ENCODE results near the gene DSE. TPM values are rescaled to one million over a fixed set of nuclear protein-coding genes. Genes with fewer than 3 reads are reported as not detected.

The DSE gene
- total RNA-seq, 1 experiment from 2014 or later = 5.4 TPM

DNA sequence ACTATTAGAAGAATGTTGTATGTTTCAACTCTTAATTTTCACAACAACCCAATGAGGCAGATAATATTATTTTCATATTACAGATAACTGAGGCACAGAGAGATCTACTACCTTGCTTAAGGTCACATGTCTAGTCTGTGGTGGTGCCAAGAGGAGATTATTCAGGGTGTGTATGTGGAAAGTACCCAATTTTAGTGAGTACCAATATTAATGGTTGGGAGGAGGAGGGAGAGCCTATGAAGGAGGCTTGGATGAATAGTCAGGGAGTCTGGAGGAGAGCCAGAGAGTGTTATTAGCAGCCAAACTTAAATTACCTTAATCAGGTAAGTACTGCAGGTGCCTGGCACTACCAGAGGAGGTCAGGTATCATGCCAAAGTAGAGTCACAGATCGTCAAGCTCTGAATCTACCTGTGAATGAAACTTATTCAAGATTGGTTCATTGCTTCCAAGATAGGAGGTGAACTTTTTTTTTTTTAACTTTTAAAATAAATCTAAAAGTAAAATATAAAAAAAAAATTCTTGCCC is 79.5 kb downstream of the DSE start:
- intact Hi-C loops (cut with micrococcal nuclease; ENCODE audit: unreplicated experiment) (no loop called here), in situ Hi-C loops (cut with HindIII; ENCODE audit: low pct_unique_long_range_greater_than_20kb, low sequenced_read_pairs) (no loop called here)
- no peaks in the 10 kb centered on the region for H3K9me3 ChIP-seq (ENCODE audit: control insufficient read depth, insufficient read depth, low read depth, low read length)
- no peak overlapping the region for H3K4me3 ChIP-seq (ENCODE audit: low read depth in 2 of 2, low read length in 2 of 2)
- H3K27me3 ChIP-seq (ENCODE audit: control insufficient read depth, insufficient read depth, low read length) = 0 out of 2 replicates have a peak, but pooled peaks cover 3% of the 10 kb centered on the region
- TF ChIP-seq POLR2AphosphoS5 (IDR thresholded peaks at IDR 0.05; ENCODE audit: low read depth, low read length) (no peak), SIN3A (IDR thresholded peaks at IDR 0.05; ENCODE audit: borderline replicate concordance, insufficient read depth, low read depth, low read length) (no peak), TCF7L2 (IDR thresholded peaks at IDR 0.05; ENCODE audit: low read depth, low read length) (no peak)
- TF ChIP-seq, protein P1, sequence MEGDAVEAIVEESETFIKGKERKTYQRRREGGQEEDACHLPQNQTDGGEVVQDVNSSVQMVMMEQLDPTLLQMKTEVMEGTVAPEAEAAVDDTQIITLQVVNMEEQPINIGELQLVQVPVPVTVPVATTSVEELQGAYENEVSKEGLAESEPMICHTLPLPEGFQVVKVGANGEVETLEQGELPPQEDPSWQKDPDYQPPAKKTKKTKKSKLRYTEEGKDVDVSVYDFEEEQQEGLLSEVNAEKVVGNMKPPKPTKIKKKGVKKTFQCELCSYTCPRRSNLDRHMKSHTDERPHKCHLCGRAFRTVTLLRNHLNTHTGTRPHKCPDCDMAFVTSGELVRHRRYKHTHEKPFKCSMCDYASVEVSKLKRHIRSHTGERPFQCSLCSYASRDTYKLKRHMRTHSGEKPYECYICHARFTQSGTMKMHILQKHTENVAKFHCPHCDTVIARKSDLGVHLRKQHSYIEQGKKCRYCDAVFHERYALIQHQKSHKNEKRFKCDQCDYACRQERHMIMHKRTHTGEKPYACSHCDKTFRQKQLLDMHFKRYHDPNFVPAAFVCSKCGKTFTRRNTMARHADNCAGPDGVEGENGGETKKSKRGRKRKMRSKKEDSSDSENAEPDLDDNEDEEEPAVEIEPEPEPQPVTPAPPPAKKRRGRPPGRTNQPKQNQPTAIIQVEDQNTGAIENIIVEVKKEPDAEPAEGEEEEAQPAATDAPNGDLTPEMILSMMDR (IDR thresholded peaks at IDR 0.05) = no peak
- TF ChIP-seq, protein P2, sequence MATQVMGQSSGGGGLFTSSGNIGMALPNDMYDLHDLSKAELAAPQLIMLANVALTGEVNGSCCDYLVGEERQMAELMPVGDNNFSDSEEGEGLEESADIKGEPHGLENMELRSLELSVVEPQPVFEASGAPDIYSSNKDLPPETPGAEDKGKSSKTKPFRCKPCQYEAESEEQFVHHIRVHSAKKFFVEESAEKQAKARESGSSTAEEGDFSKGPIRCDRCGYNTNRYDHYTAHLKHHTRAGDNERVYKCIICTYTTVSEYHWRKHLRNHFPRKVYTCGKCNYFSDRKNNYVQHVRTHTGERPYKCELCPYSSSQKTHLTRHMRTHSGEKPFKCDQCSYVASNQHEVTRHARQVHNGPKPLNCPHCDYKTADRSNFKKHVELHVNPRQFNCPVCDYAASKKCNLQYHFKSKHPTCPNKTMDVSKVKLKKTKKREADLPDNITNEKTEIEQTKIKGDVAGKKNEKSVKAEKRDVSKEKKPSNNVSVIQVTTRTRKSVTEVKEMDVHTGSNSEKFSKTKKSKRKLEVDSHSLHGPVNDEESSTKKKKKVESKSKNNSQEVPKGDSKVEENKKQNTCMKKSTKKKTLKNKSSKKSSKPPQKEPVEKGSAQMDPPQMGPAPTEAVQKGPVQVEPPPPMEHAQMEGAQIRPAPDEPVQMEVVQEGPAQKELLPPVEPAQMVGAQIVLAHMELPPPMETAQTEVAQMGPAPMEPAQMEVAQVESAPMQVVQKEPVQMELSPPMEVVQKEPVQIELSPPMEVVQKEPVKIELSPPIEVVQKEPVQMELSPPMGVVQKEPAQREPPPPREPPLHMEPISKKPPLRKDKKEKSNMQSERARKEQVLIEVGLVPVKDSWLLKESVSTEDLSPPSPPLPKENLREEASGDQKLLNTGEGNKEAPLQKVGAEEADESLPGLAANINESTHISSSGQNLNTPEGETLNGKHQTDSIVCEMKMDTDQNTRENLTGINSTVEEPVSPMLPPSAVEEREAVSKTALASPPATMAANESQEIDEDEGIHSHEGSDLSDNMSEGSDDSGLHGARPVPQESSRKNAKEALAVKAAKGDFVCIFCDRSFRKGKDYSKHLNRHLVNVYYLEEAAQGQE (IDR thresholded peaks at IDR 0.05; ENCODE audit: insufficient read depth in 1 of 2, low read depth in 2 of 2, low read length in 1 of 2) = no peak
- H3K27ac ChIP-seq (ENCODE audit: low read length) = no peak overlapping the region
- H3K4me1 ChIP-seq (ENCODE audit: control insufficient read depth, insufficient read depth, low read length) = no peaks in the 10 kb centered on the region
- POLR2A ChIA-PET = no interaction called here
- DNase-seq (ENCODE audit: low read depth, low spot score) = no peak
- CTCF ChIA-PET = interaction anchor here (0.7 kb wide), 1 partner anchor 130 kb away, joined by 4 read pairs; no protein-coding TSS in a partner anchor
- BruUV-seq (replicated peaks) = no TSS peak
- H3K36me3 ChIP-seq (ENCODE audit: control insufficient read depth, insufficient read depth, low read length) = no peaks in the 10 kb centered on the region
- ATAC-seq = no peak

DNA sequence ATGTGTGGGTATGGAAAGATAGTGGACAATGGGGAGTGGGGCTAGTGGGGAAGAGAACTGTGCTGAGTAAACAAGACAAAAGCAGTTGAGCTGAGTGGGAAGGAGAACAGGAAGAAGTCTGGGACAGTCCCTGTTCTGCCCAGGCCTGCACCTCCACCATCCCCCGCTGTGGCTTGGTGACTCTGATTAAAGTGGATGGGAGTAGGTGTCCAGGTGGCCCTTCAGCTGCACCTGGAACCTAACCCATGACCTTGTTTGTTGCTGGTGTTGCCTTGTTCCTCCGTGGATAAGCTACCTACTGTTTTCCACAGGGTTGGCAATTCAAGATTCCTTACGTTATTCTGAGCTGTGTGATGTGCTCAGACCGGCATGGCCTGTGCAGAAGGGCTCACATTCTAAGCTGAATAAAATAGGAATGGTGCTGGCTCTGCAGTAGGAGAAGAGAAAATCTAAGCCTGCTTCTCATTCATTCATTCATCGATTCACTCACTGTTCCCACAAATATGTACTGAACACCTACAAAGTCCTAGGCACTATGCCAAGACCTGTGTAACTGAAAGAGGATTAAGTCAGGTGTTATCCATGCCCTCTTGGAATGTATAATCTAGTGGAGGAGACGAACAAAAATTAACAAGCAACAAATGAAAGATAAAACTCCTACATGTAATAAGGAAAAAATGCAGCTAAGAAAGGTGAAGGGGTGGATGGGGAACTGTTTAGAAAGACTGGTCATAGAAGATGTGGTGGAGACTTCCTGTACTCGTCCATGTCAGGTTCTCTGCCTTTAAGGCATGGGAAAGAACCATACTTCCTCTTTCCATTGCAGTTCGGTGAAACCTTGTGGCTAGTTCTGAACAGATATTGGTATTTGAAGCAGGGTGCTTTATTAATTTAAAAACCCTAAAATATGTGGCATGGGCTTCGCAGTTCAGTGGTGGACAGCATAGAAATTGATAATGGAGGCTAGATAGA is 80.3 kb downstream of the DSE start:
- Histone ChIP-seq H3K27ac (ENCODE audit: low read length) (no peak overlapping the region), H3K27me3 (ENCODE audit: control insufficient read depth, insufficient read depth, low read length) (peaks cover 7% of the 10 kb centered on the region; the same call in 1 of the 2 replicates), H3K36me3 (ENCODE audit: control insufficient read depth, insufficient read depth, low read length) (no peaks in the 10 kb centered on the region), H3K9me3 (ENCODE audit: control insufficient read depth, insufficient read depth, low read depth, low read length) (no peaks in the 10 kb centered on the region), H3K4me1 (ENCODE audit: control insufficient read depth, insufficient read depth, low read length) (no peaks in the 10 kb centered on the region), H3K4me3 (ENCODE audit: low read depth in 2 of 2, low read length in 2 of 2) (no peak overlapping the region)
- peak; percentile 45; the same call in 1 of the 2 replicates for ATAC-seq
- in situ Hi-C loops (cut with HindIII; ENCODE audit: low pct_unique_long_range_greater_than_20kb, low sequenced_read_pairs) (no loop called here), intact Hi-C loops (cut with micrococcal nuclease; ENCODE audit: unreplicated experiment) (no loop called here)
- no peak for TF ChIP-seq POLR2AphosphoS5 (IDR thresholded peaks at IDR 0.05; ENCODE audit: low read depth, low read length)
- TF ChIP-seq, protein P2 (IDR thresholded peaks at IDR 0.05; ENCODE audit: insufficient read depth in 1 of 2, low read depth in 2 of 2, low read length in 1 of 2) = no peak
- TF ChIP-seq, protein P1 (IDR thresholded peaks at IDR 0.05) = no peak
- TF ChIP-seq TCF7L2 (IDR thresholded peaks at IDR 0.05; ENCODE audit: low read depth, low read length) = no peak
- no peak for TF ChIP-seq SIN3A (IDR thresholded peaks at IDR 0.05; ENCODE audit: borderline replicate concordance, insufficient read depth, low read depth, low read length)
- POLR2A ChIA-PET = no interaction called here
- CTCF ChIA-PET = interaction anchor here (0.7 kb wide), 1 partner anchor 129 kb away, joined by 4 read pairs; no protein-coding TSS in a partner anchor
- no peak for DNase-seq (ENCODE audit: low read depth, low spot score)
- no TSS peak for BruUV-seq (replicated peaks)

Measured in Panc1 (cell line).